DND-41 (cell line): ENCODE data around the gene VLDLR.

Source experiments
- ATAC-seq: fragments of 200-7000 bp; cut with Tn5 transposase; 3 replicates; pipeline ENCODE4 v1.9.1; 2021; ENCODE audit warnings: low read depth; ENCODE audit not compliant: insufficient read depth
- DNase-seq: peaks from one replicate; pipeline ENCODE4 v3.0.0-alpha.2; 2020
- H2AFZ ChIP-seq: 2 replicates; pipeline ENCODE4 v1.6.0; 2012; ENCODE audit warnings: low read depth, low read length
- H3K27ac ChIP-seq: 2 replicates; pipeline ENCODE4 v1.5.1; 2012; ENCODE audit warnings: low read length, inconsistent platforms
- H3K27me3 ChIP-seq: fragments of 200-600 bp; sonication (generic); 2 replicates; pipeline ENCODE4 v1.6.0; 2012; ENCODE audit warnings: low read length, mild to moderate bottlenecking, inconsistent platforms; ENCODE audit not compliant: insufficient read depth, poor library complexity
- H3K36me3 ChIP-seq: 2 replicates; pipeline ENCODE4 v1.5.1; 2012; ENCODE audit warnings: low read length, inconsistent platforms; ENCODE audit not compliant: insufficient read depth
- H3K4me1 ChIP-seq: 2 replicates; pipeline ENCODE4 v1.5.1; 2012; ENCODE audit warnings: mild to moderate bottlenecking, low read length; ENCODE audit not compliant: insufficient read depth
- H3K4me2 ChIP-seq: 2 replicates; pipeline ENCODE4 v1.6.0; 2012; ENCODE audit warnings: mild to moderate bottlenecking, moderate library complexity, low read length, inconsistent platforms; ENCODE audit not compliant: insufficient read depth
- H3K4me3 ChIP-seq, 2 experiments: fragments of 200-600 bp in 1 of 2; shearing (Covaris generic) in 1 of 2; 2 replicates each; pipeline ENCODE4 v1.5.1; 2012 to 2016; ENCODE audit warnings: inconsistent platforms in 2 of 2, low read length in 2 of 2, mild to moderate bottlenecking in 2 of 2, low read depth in 1 of 2, moderate library complexity in 1 of 2
- H3K79me2 ChIP-seq: 2 replicates; pipeline ENCODE4 v1.6.0; 2012; ENCODE audit warnings: low read length, inconsistent platforms; ENCODE audit not compliant: insufficient read depth
- H3K9ac ChIP-seq: 2 replicates; pipeline ENCODE4 v1.6.0; 2012; ENCODE audit warnings: low read depth, mild to moderate bottlenecking, inconsistent platforms, low read length, moderate library complexity
- H3K9me3 ChIP-seq: 2 replicates; pipeline ENCODE4 v1.5.1; 2012; ENCODE audit warnings: low read length, moderate library complexity, mild to moderate bottlenecking, inconsistent platforms; ENCODE audit not compliant: insufficient read depth, severe bottlenecking
- H4K20me1 ChIP-seq: 2 replicates; pipeline ENCODE4 v1.6.0; 2012; ENCODE audit warnings: low read length; ENCODE audit not compliant: insufficient read depth
- CTCF ChIP-seq: IDR thresholded peaks from 2 replicates; pipeline ENCODE4 v1.5.1; 2012; ENCODE audit warnings: borderline replicate concordance, low read length, moderate library complexity, mild to moderate bottlenecking; ENCODE audit not compliant: poor library complexity, severe bottlenecking; ENCODE audit errors: extremely low read depth
- EZH2 ChIP-seq: IDR thresholded peaks from 3 replicates; pipeline ENCODE4 v1.6.1; 2012; ENCODE audit warnings: borderline replicate concordance, low read depth, mild to moderate bottlenecking, moderate library complexity, low read length, inconsistent platforms; ENCODE audit not compliant: severe bottlenecking

VLDLR gene

GRCh38 chr9:2613730-2614271 is 7.8 kb upstream of the VLDLR start:
- no peak for ATAC-seq
- no peak overlapping the region for H3K4me2 ChIP-seq
- no peak for DNase-seq
- no peaks in the 10 kb centered on the region for H3K9me3 ChIP-seq
- H3K4me3 ChIP-seq: no peak overlapping the region
- no peaks in the 10 kb centered on the region for H3K4me1 ChIP-seq
- no peaks in the 10 kb centered on the region for H3K27me3 ChIP-seq
- H4K20me1 ChIP-seq: no peaks in the 10 kb centered on the region
- H3K79me2 ChIP-seq: no peaks in the 10 kb centered on the region; the same call in 1 of the 2 replicates
- no peaks in the 10 kb centered on the region for H3K36me3 ChIP-seq
- H3K27ac ChIP-seq: no peak overlapping the region
- no peak overlapping the region for H2AFZ ChIP-seq
- no peak for TF ChIP-seq CTCF
- TF ChIP-seq EZH2: no peak
- H3K9ac ChIP-seq: no peak overlapping the region

- Histone ChIP-seq H3K27me3 (no peaks in the 10 kb centered on the region), H4K20me1 (no peaks in the 10 kb centered on the region), H3K4me1 (peaks cover 8% of the 10 kb centered on the region), H3K36me3 (no peaks in the 10 kb centered on the region), H2AFZ (no peak overlapping the region), H3K9ac (no peak overlapping the region), H3K27ac (no peak overlapping the region), H3K4me3 (no peak overlapping the region), H3K9me3 (no peaks in the 10 kb centered on the region), H3K79me2 (no peaks in the 10 kb centered on the region; the same call in none of the 2 replicates), H3K4me2 (no peak overlapping the region)
- no peak for DNase-seq
- no peak for TF ChIP-seq EZH2
- TF ChIP-seq CTCF: no peak
- ATAC-seq: no peak
Measured at GRCh38 chr9:2615497-2615896, 6.1 kb upstream of the VLDLR start.

DNA sequence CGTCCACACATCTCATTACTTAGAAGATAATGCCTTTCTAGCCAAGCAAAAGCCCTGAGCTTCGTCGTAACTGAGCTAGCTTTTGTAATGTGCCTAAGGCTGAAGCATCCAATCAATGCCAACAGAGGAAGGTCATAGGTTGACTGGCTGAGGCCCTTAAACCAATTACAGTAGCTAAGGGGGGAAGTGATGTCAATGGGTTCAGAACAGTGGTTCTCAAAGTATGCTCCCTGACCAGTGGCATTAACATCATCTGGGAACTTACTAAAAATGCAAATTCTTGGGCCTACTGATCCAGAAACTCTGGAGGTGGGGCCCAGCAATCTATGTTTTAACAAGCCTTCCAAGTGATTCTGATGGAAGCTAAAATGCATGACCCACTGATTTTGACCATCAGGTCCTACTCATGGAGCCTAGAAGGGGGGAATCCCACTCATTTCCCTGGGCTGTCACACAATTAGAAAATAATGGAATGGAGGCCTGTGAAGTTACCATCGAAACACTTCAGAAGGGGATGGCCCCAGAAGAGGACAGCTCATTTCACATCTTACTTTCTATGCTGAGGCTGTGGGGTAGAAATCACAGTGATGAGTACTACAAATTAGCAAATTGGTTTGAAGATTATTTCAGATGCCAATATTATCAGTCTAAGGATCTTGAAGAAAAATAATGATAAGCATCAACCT is 4.8 kb upstream of the VLDLR start:
- Histone ChIP-seq H3K9ac (no peak overlapping the region), H3K79me2 (no peaks in the 10 kb centered on the region; the same call in none of the 2 replicates), H4K20me1 (no peaks in the 10 kb centered on the region), H3K4me3 (no peak overlapping the region), H3K27me3 (no peaks in the 10 kb centered on the region), H3K4me2 (no peak overlapping the region), H3K36me3 (no peaks in the 10 kb centered on the region), H3K4me1 (peaks cover 16% of the 10 kb centered on the region), H3K9me3 (no peaks in the 10 kb centered on the region), H3K27ac (no peak overlapping the region), H2AFZ (no peak overlapping the region)
- TF ChIP-seq CTCF (no peak), EZH2 (no peak)
- DNase-seq (no peak), ATAC-seq (no peak)
